Body of pancreas (tissue), 4 donors: ENCODE results near the gene MTFMT. TPM values are rescaled to one million over a fixed set of nuclear protein-coding genes. Genes with fewer than 3 reads are reported as not detected.

ENCODE experiments used
- ATAC-seq: fragments of 150-250 bp; one replicate; pipeline ENCODE4 v1.9.1; 2016
- DNase-seq, 4 donors: peaks; one replicate each; pipeline ENCODE4 v3.0.0-alpha.2; 2019
- H3K27ac ChIP-seq, 4 donors: fragments of 200-600 bp; sonication (generic); 1 replicate in 3 of 4; 2 replicates in 1 of 4; pipeline versions ENCODE4 v1.5.1 to v1.6.1; 2016 to 2019; ENCODE audit warnings: mild to moderate bottlenecking in 1 of 4, mixed read lengths in 1 of 4, moderate library complexity in 1 of 4
- H3K27me3 ChIP-seq, 2 donors: fragments of 200-600 bp; sonication (generic); one replicate each; pipeline ENCODE4 v1.6.0; 2016; ENCODE audit warnings: mild to moderate bottlenecking in 1 of 2
- H3K36me3 ChIP-seq, 2 donors: fragments of 200-600 bp; sonication (generic); replicated peaks in 1 of 2; 2 replicates each; pipeline ENCODE4 v1.5.1; 2016; ENCODE audit warnings: low read depth in 2 of 2; ENCODE audit not compliant: insufficient read depth in 1 of 2
- H3K4me1 ChIP-seq: fragments of 200-600 bp; sonication (generic); one replicate; pipeline ENCODE4 v1.6.0; 2016
- H3K4me3 ChIP-seq, 2 donors: fragments of 200-600 bp; sonication (generic); 1 replicate in 1 of 2; 2 replicates in 1 of 2; pipeline ENCODE4 v1.5.1; 2016 to 2019
- H3K9me3 ChIP-seq, 3 donors: fragments of 200-600 bp; sonication (generic); 1 replicate in 2 of 3; 2 replicates in 1 of 3; pipeline ENCODE4 v1.5.1; 2016
- CTCF ChIP-seq, 7 experiments: fragments of 450-650 bp in 4 of 7; fragments of 200-600 bp in 3 of 7; sonication (generic) in 3 of 7; IDR thresholded peaks; one replicate each; pipeline ENCODE4 v1.5.1; 2016 to 2019; ENCODE audit warnings: antibody characterized with exemption in 7 of 7
- POLR2A ChIP-seq, 3 donors: fragments of 450-650 bp; IDR thresholded peaks; one replicate each; pipeline ENCODE4 v1.6.1; 2016; ENCODE audit warnings: antibody characterized with exemption in 3 of 3, mild to moderate bottlenecking in 2 of 3
- WGBS, 2 donors: methylation state at CpG; one replicate each; pipeline ENCODE4 v1.1.5; 2017; 5-methylcytosine and 5-hydroxymethylcytosine counted together
- intact Hi-C: fragments of 100-400 bp; cut with DNase I; formaldehyde crosslinking; loops from one replicate; pipeline ENCODE4 v1.15.1; 2023
- total RNA-seq, 2 donors: library from RNA; depleted of rRNA; stranded (reverse); fragments of >200 nt; gene quantifications; one replicate each; pipeline ENCODE4 v1.1.0, GENCODE V29; 2016

MTFMT gene
- total RNA-seq, 2 donors from 2014 or later: 10.1 to 22.1 TPM

- H3K27me3 ChIP-seq: peaks cover 0 to 13% of the 10 kb centered on the region in 2 donors
- ATAC-seq (no peak), DNase-seq (no peak)
- H3K4me1 ChIP-seq: peaks cover 6% of the 10 kb centered on the region
- no peak for TF ChIP-seq POLR2A (IDR thresholded peaks at IDR 0.05)
- TF ChIP-seq CTCF (IDR thresholded peaks at IDR 0.05): no peak
- no peaks in the 10 kb centered on the region for H3K9me3 ChIP-seq
- 79 to 89% methylated on average over 3 of the region's 3 CpGs for WGBS, 2 donors
- no peaks in the 10 kb centered on the region for H3K36me3 ChIP-seq
- no peak overlapping the region for H3K4me3 ChIP-seq
- intact Hi-C loops: no loop called here
- H3K27ac ChIP-seq: no peak overlapping the region
These were observed 39.0 kb upstream of the MTFMT start for GRCh38 chr15:65068403-65068788.

DNA sequence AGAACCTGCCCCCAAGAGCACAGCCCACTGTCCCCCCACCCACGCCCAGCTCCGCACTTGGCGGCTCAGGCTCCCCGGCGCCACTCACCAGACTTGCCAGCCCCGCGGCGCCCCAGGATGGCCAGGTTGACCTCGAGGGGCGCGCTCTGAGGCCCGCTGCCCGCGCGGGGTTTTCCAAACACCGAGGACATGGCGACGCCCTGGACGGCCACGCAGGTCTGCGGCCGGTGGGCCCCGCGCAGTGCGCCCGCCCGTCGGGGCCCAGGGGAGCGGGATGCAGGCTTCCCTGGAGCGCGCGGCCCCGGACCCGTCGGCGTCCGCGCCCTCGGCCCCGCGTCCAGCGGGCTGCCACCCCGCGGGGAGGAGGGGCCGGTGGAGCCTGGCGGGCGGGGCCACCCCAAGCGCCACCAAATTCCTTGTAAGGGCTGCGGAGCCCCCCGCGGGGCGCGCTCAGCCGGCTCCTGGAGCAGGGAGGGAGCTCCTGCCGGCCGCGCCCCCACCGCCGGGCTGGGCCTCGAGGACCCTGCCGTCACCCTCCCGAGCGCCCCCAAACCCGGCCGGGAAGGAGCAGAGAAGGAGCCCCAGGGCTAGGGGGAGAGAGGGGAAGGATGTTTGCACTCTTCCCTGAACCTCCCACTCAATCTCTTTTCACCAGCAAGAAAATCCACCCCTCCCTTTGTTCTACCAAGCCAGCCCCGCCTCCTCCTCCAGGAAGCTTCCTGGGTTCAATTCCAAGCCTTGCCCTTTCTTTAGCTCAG, 38.4 kb upstream of the MTFMT start, which contains the start of gene RASL12:
TSS of gene RASL12 (minus strand) at position 347 of the 758 bp plus-strand sequence. CDS start at position 191, 156 bp downstream.
- DNase-seq (no peak), ATAC-seq (no peak)
- TF ChIP-seq POLR2A (IDR thresholded peaks at IDR 0.05): no peak
- no peak for TF ChIP-seq CTCF (IDR thresholded peaks at IDR 0.05)
- WGBS, 2 donors: 7 to 22% methylated on average over 18 to 56 of the region's 66 CpGs
- no peaks in the 10 kb centered on the region for H3K36me3 ChIP-seq
- peaks cover 0 to 13% of the 10 kb centered on the region in 2 donors for H3K27me3 ChIP-seq
- H3K4me1 ChIP-seq: peaks cover 6% of the 10 kb centered on the region
- H3K9me3 ChIP-seq: no peaks in the 10 kb centered on the region
- H3K4me3 ChIP-seq: no peak within 1 kb of the TSS
- no peak within 1 kb of the TSS for H3K27ac ChIP-seq
- intact Hi-C loops: no loop called here

DNA sequence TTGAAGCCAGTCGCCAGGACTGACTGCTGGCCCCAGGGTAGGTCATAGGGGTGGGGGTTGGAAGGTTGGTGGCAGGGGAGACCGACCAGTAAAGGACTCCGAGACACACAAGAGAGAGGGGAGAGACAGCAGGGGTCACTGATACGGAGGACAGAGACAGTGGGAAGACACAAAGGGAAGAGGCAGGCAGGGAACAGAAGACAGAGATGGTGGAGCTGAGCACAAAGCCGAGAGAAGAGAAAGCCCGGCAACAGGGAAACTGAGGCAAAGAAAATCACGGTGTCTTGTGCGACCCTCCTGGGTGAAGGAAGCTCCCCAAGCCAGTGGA, 37.8 kb upstream of the MTFMT start:
- H3K36me3 ChIP-seq: no peaks in the 10 kb centered on the region
- TF ChIP-seq CTCF (IDR thresholded peaks at IDR 0.05) (no peak), POLR2A (IDR thresholded peaks at IDR 0.05) (no peak)
- H3K4me1 ChIP-seq: peaks cover 6% of the 10 kb centered on the region
- H3K27me3 ChIP-seq: peaks cover 0 to 13% of the 10 kb centered on the region in 2 donors
- H3K9me3 ChIP-seq: no peaks in the 10 kb centered on the region
- no peak overlapping the region for H3K4me3 ChIP-seq
- no peak overlapping the region for H3K27ac ChIP-seq
- intact Hi-C loops: no loop called here
- DNase-seq: no peak
- WGBS, 2 donors: 20 to 29% methylated on average over 8 of the region's 8 CpGs
- ATAC-seq: no peak

GRCh38 chr15:65066635-65067316, 37.3 kb upstream of the MTFMT start:
- Histone ChIP-seq H3K36me3 (no peaks in the 10 kb centered on the region), H3K4me1 (peaks cover 6% of the 10 kb centered on the region), H3K27ac (no peak overlapping the region), H3K4me3 (no peak overlapping the region), H3K27me3 (peaks cover 0 to 13% of the 10 kb centered on the region in 2 donors), H3K9me3 (no peaks in the 10 kb centered on the region)
- intact Hi-C loops: no loop called here
- TF ChIP-seq POLR2A (IDR thresholded peaks at IDR 0.05) (no peak), CTCF (IDR thresholded peaks at IDR 0.05) (no peak)
- ATAC-seq (no peak), DNase-seq (no peak)
- WGBS, 2 donors: 40 to 53% methylated on average over 9 of the region's 9 CpGs
